ENCODE measurements around the gene ADARB1.

GRCh38 chr21:45031571-45032191, 42.7 kb upstream of the ADARB1 start:
- no peak for TF ChIP-seq LCOR (CRISPR knock-in tag; IDR thresholded peaks at IDR 0.05)
- TF ChIP-seq CREB1 (IDR thresholded peaks at IDR 0.05), result no peak
- no peak for TF ChIP-seq CREB1 (CRISPR knock-in tag; IDR thresholded peaks at IDR 0.05)
- TF ChIP-seq PTBP1 (IDR thresholded peaks at IDR 0.05; ENCODE audit: low read depth, low read length), result no peak
- no peak for TF ChIP-seq NBN (IDR thresholded peaks at IDR 0.05; ENCODE audit: low read depth)
- TF ChIP-seq CEBPB (tag; IDR thresholded peaks at IDR 0.05), result no peak
- no peak for TF ChIP-seq ZNF668 (CRISPR knock-in tag; IDR thresholded peaks at IDR 0.05)
- TF ChIP-seq, protein P1, sequence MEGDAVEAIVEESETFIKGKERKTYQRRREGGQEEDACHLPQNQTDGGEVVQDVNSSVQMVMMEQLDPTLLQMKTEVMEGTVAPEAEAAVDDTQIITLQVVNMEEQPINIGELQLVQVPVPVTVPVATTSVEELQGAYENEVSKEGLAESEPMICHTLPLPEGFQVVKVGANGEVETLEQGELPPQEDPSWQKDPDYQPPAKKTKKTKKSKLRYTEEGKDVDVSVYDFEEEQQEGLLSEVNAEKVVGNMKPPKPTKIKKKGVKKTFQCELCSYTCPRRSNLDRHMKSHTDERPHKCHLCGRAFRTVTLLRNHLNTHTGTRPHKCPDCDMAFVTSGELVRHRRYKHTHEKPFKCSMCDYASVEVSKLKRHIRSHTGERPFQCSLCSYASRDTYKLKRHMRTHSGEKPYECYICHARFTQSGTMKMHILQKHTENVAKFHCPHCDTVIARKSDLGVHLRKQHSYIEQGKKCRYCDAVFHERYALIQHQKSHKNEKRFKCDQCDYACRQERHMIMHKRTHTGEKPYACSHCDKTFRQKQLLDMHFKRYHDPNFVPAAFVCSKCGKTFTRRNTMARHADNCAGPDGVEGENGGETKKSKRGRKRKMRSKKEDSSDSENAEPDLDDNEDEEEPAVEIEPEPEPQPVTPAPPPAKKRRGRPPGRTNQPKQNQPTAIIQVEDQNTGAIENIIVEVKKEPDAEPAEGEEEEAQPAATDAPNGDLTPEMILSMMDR (IDR thresholded peaks at IDR 0.05 in 2 of 3, conservative IDR thresholded peaks at IDR 0.05 in 1 of 3; ENCODE audit: insufficient read depth in 2 of 3, low read depth in 1 of 3, low read length in 3 of 3), result no peak
- TF ChIP-seq MYNN (IDR thresholded peaks at IDR 0.05), result no peak
- TF ChIP-seq MYNN (CRISPR knock-in tag; IDR thresholded peaks at IDR 0.05), result no peak
- TF ChIP-seq RAD21 (CRISPR knock-in tag; conservative IDR thresholded peaks at IDR 0.05 in 1 of 2, IDR thresholded peaks at IDR 0.05 in 1 of 2), result no peak

All from K562 (cell line).